Stimulated activated CD4-positive, alpha-beta T cell treated with anti-CD3 and anti-CD28 coated beads, TNF-alpha, amount 100 ng/mL, for 1 hour (primary cell): ENCODE results near the gene FAM228A.
"Not testable (repeated sequence)": the region's sequence is repeated elsewhere in the genome, so short reads cannot be mapped to it uniquely, and the experiment has no call there.

Source experiments
- DNase-seq, 3 donors: peaks; one replicate each; pipeline ENCODE4 v3.0.0-alpha.2; 2020; ENCODE audit warnings: low read depth in 3 of 3, low spot score in 1 of 3

The FAM228A gene

DNA sequence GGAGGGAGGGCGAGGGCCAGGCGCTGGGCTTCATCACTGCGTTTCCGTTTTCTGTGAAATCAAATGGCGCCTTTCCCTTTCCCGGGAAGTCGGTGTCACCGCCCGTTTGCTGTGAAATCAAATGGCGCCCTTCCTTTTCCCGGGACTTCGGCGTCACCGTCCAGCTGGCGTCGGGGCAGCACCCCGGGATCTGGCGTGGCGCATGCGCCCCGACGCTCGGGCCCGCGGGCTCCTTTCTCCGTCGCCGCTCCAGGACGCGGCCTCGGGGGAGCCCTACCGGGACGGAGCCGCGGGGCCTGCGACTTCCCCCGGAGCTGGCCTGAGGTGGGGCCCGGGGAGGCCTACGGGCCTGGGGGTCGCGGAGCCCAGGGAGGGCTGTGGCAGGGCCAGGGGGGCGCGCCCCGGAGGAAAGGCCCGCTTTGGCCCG lies at the start of gene FAM228A:
Gene FAM228A, plus strand, starts transcription at position 203 of the 427 bp plus-strand sequence. CDS start 428 bp downstream, outside the sequence.
- DNase-seq: no peak

DNA sequence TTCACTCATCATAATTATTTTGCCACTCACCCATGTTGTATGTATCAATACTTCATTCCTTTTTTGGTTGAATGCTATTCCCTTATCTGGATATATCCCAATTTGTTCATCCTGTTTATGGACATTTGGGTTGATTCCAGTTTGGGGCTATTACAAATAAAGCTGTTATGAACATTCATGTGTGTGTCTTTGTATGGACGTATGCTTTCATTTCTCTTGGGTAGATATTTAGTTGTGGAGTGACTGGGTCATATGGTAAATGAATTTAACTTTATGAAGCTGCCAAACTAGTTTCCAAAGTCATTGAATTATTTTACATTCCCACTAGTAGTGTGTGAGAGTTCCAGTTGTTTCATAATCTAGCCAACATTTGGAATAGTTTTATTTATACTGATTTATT lies 48.9 kb upstream of the FAM228A start:
- no peak for DNase-seq

DNA sequence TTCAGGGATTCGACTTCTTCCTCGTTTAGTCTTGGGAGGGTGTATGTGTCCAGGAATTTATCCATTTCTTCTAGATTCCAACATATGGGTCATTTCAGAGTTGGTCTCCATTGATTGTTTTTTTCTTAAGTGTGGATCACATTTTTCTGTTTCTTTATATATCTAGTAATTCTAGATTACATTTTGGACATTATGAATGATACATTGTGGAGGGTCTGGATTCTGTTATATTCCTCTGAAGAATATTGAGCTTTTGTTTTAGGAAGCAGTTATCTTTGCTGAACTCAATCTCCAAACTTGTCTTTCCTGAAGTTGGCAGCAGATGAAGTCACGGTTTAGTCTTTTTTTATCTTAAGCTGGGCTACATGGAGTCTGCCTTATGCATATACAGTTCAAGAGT lies 42.3 kb upstream of the FAM228A start:
- DNase-seq: no peak

- not testable (repeated sequence) for DNase-seq
Measured at GRCh38 chr2:24140305-24140704, 34.5 kb upstream of the FAM228A start.

DNA sequence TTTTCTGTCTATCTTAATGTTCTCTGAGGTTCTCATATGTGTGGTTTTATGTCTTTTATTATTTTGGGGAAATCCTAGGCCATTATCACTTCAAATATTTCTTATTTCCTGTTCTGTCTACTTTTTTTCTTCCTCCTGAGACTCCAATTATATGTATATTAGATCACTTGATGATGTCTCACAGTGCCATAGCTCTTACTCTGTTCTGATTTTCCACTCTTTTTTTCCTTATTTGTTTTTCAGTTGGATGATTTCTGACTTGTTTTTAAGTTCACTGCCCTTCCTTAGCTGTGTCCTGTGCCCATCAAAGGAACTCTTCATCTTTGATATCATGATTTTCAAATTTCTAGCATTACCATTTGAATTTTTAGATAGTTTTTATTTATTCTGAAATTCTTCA lies 27.5 kb upstream of the FAM228A start:
- no peak for DNase-seq

DNA sequence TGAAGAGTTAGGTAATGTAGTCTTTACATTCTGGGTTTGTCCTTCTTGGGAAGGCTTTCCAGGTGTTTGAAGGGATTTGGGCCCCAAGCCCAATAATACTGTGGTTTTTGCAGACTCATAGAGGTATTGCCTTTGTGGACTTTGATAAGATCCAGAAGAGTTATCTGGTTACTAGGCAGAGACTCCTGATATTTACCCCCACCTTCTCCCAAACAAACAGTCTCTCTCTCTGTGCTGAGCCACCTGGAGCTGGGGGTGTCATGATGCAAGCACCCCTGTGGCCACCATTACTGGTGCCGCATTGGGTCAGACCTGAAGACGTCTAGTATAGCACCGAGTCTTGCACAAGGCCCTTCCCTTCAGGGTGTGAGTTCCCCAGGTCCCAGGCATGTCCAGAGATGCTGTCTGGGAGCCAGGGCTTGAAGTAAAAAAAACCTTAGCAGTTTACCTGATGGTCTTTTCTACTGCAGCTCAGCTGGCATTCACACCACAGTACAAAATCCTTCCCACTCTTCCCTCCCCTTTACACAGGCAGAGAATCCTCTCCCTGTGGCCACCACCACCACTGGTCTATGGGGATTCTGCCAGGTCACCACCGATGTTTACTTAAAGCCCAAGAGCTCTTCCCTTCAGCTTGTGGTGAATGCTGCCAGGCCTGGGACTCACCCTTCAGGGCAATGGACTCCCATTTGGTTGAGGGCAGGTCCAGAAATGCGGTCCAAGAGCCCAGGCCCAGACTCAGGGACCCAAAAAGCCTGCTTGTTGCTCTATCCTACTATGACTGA lies 22.2 kb upstream of the FAM228A start:
- DNase-seq: no peak

GRCh38 chr2:24153478-24153877 lies 21.4 kb upstream of the FAM228A start:
- DNase-seq: no peak

- no peak for DNase-seq
Measured at GRCh38 chr2:24158131-24158530, 16.7 kb upstream of the FAM228A start.

DNA sequence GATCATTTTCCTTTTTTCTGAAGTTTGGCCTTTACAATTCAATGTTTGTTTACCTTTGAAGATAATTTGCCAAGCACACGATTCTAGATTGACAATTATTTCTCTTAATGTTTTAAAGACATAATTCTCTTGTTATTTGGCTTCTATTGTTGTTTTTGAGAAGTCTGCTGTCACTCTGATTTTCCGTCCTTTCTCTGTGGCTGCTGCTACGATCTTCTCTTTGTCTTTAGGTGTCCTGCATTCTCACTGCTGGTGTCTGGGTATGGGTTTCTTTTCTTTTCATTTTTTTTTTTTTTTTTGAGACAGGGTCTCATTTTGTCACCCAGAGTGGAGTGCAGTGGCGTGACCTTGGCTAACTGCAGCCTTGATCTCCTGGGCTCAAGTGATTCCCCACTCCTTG lies 15.1 kb upstream of the FAM228A start:
- no peak for DNase-seq

DNA sequence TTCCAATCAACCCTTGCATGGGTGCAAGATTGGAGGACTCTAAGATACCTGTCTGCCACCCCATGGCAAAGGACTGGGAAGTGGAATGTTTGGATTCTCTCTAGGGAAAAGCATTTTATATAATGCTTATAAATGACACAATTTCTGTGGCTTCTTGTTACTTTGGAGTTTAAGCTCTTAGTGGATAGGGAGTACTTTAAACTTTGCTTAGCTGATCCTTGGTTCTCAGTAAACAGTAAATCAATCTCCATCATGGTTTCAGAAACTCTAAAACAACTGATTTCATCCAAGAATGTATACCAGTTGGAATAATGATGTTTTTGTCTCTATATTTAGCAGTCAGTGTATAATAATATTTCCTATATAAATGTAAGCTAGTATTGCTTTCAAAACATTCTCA lies 14.1 kb upstream of the FAM228A start:
- no peak for DNase-seq

GRCh38 chr2:24162494-24162893 lies 12.4 kb upstream of the FAM228A start:
- no peak for DNase-seq

DNA sequence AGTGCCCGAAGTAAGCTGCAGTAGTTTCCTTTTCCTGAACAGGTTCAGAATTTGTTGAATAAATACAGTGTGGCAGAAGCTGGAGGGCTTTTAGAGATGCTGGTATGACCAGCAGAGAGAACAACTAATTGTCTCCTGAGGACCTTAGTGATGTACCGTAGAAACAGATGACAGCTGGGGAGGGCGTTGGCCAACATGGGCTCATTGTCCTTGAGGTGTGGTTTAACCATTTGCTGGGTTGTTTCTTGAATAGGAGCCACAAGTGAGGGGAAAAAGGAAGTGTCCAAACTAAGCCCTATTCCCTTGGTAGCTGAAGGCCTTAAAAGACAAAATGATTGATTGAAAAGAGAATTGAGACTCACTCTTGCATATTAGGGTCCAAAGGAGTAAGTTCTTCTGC lies 11.7 kb upstream of the FAM228A start:
- no peak for DNase-seq

DNA sequence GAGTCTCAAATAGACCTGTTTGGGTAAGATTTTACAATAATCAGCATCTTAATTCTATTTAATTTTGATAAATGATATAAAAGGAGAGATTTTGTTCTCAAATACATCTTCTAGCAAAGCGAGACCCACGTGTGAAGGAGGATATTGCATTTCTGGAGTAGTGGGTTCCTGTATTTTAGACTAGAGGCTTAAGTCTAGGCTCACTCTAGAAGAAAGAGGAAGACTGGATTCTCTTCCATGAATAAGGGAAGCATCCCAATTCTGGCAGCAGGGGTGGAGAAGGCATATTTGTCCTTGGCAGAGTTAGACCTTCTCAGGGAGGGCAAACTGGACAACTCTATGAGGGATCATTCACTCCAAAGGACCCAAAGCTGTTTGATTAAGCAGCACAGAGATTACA lies 11.3 kb upstream of the FAM228A start:
- DNase-seq: no peak

DNA sequence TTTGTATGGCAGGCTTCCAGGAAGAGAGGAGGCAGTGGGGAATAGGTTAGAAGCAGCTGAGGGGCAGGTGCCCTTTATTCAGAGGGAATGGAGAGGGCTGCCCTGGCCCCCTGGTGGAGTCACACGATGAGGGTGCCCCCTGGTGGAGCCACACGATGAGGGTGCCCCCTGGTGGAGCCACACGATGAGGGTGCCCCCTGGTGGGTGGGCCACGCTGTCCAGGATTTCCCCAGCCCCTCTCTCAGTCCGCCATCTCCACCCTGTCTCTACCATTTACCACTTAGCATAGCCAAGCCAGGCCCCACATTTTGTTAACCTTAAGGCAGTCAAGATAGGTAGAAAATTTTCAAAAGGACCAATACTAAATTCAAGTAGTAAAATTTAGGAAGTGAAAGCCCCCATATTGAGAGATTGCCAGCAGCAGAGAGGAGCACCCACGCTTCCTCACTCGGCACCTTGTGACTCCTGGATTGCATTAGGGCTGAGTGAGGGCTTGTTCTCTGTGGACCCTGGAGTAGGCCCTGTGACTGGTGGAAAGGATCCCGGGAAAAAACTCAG lies 10.4 kb upstream of the FAM228A start:
- peak in 1 of 3 donors; percentile 20 for DNase-seq

- no peak for DNase-seq
Measured at GRCh38 chr2:24169023-24169422, 5.8 kb upstream of the FAM228A start.

- no peak for DNase-seq
Measured at GRCh38 chr2:24175631-24176187, 856 bp downstream of the FAM228A start.

DNA sequence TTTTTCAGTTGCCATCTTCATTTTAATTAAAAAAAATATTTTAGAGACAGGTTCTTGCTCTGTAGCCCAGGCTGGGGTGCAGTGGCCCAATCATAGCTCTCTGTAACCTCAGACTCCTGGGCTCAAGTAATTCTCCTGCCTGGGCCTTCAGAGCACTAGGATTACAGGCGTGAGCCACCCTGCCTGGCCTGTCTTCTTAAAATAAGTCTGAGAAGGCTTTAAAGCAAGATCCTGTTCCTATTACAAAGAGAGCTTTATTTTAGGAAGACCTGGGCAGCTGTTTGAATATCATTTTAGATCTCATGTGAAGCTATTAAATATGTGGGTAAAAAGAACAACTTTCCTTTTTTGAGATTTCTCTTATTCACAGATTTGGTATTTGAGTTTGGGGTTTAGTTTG lies 1.5 kb downstream of the FAM228A start:
- DNase-seq: no peak

DNA sequence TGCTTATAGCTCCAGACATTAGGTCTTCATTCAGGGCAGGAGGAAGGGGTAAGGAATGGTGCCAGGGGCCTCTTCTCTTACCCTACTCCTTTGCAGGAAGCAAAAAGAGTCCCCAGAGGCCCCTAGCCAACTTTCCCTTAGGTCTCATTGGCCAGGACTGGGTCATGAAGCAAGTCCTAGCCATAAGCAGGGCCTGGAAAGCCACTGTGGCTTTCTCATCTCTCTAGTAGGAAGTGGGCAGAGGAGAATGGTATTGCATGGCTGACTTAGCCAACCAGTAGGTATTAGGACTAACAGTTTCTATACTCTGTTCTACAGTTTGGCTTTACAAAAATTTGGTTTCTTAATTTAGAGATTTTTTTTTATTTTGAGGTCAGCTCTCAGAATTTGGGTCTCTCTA lies 4.8 kb downstream of the FAM228A start:
- no peak for DNase-seq

DNA sequence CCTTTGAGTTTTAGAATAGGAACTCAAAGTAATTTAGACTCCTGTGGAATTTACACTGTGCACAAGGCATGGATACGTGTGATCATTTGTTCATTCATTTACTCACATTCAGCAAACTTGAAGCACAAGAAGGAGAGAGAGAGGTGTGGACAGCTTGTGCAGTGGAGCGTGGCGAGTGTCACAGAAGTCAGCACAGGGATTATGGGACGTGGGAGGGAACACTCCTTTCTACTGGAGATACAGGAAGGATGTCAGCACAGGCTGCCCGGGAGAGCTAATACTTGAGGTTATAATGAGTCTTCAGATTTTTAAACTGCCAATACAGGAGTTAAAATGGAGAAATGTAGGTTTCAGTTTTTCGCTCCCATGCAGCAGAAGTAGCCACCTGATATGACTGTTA lies 7.0 kb downstream of the FAM228A start:
- DNase-seq: no peak

GRCh38 chr2:24182507-24182906 lies 7.7 kb downstream of the FAM228A start:
- DNase-seq: no peak

- DNase-seq: no peak
Measured at GRCh38 chr2:24183366-24184069, 8.7 kb downstream of the FAM228A start.

GRCh38 chr2:24189551-24189950 lies 14.7 kb downstream of the FAM228A start:
- no peak for DNase-seq
